BJ (cell line): ENCODE data around the gene IRF6. TPM values are rescaled to one million over a fixed set of nuclear protein-coding genes. Genes with fewer than 3 reads are reported as not detected.

Source experiments
- CTCF ChIA-PET: fragments of 350-600 bp; formaldehyde crosslinking; extraction: SDS; loops from one replicate; lab custom pipeline; 2021; ENCODE audit warnings: antibody characterized with exemption, inconsistent platforms; lab: Yijun Ruan, JAX
- POLR2A ChIA-PET: fragments of 300-600 bp; sonication (Branson Sonifier 250); formaldehyde crosslinking; extraction: SDS; loops from one replicate; lab custom pipeline; 2021; ENCODE audit warnings: antibody characterized with exemption; lab: Charles Lee
- DNase-seq: peaks from one replicate; pipeline ENCODE4 v3.0.0-alpha.2; 2011; ENCODE audit warnings: low read depth
- H3K27me3 ChIP-seq: 2 replicates; pipeline ENCODE4 v1.6.0; 2011; ENCODE audit warnings: low read length; ENCODE audit not compliant: control insufficient read depth, insufficient read depth
- H3K36me3 ChIP-seq: 2 replicates; pipeline ENCODE4 v1.5.1; 2011; ENCODE audit warnings: low read length; ENCODE audit not compliant: control insufficient read depth, insufficient read depth
- H3K4me3 ChIP-seq: 2 replicates; pipeline ENCODE4 v1.5.1; 2011; ENCODE audit warnings: low read depth, mild to moderate bottlenecking, control low read depth, low read length
- CTCF ChIP-seq: IDR thresholded peaks from 2 replicates; pipeline ENCODE4 v1.5.1; 2011; ENCODE audit warnings: low read depth, mild to moderate bottlenecking, control low read depth, inconsistent platforms, low read length, moderate library complexity; ENCODE audit not compliant: insufficient read depth
- polyA plus RNA-seq: library from polyadenylated mRNA; depleted of rRNA; stranded (reverse); fragments of >200 nt; gene quantifications from 2 replicates; pipeline ENCODE4 v1.2.3, GENCODE V29; 2011

Gene IRF6
- polyA plus RNA-seq, 1 experiment = 1.7 TPM

GRCh38 chr1:209823143-209824041 lies 17.4 kb upstream of the IRF6 start:
- Histone ChIP-seq H3K4me3 (no peak overlapping the region), H3K27me3 (no peaks in the 10 kb centered on the region), H3K36me3 (no peaks in the 10 kb centered on the region)
- CTCF ChIA-PET = interaction anchor here (0.6 to 3.6 kb wide), 36 partner anchors 8 to 1317 kb away, joined by 3 to 27 read pairs (median 4); partner anchors contain the start of gene IRF6
- DNase-seq = no peak
- POLR2A ChIA-PET = interaction anchor here (0.6 kb wide), 1 partner anchor 308 kb away, joined by 3 read pairs; no protein-coding TSS in a partner anchor
- TF ChIP-seq CTCF = peak; percentile 78

GRCh38 chr1:209822706-209823105 lies 16.8 kb upstream of the IRF6 start:
- ChIA-PET POLR2A (no interaction called here), CTCF (interaction anchor here (0.6 to 3.6 kb wide), 26 partner anchors 9 to 196 kb away, joined by 3 to 27 read pairs (median 7); partner anchors contain the start of gene IRF6)
- Histone ChIP-seq H3K4me3 (no peak overlapping the region), H3K36me3 (no peaks in the 10 kb centered on the region), H3K27me3 (no peaks in the 10 kb centered on the region)
- DNase-seq = no peak
- TF ChIP-seq CTCF = no peak

- TF ChIP-seq CTCF = no peak
- ChIA-PET POLR2A (no interaction called here), CTCF (interaction anchor here (0.6 to 3.6 kb wide), 6 partner anchors 8 to 172 kb away, joined by 3 to 27 read pairs (median 3); no protein-coding TSS in a partner anchor)
- DNase-seq = no peak
- Histone ChIP-seq H3K27me3 (no peaks in the 10 kb centered on the region), H3K4me3 (no peak overlapping the region), H3K36me3 (no peaks in the 10 kb centered on the region)
Observed at GRCh38 chr1:209820986-209821385, 15.0 kb upstream of the IRF6 start.

GRCh38 chr1:209819058-209819457 lies 13.1 kb upstream of the IRF6 start:
- DNase-seq = no peak
- Histone ChIP-seq H3K27me3 (no peaks in the 10 kb centered on the region), H3K36me3 (no peaks in the 10 kb centered on the region), H3K4me3 (no peak overlapping the region)
- POLR2A ChIA-PET = no interaction called here
- TF ChIP-seq CTCF = no peak
- CTCF ChIA-PET = interaction anchor here (0.6 to 2.6 kb wide), 4 partner anchors 8 to 171 kb away, joined by 3 to 9 read pairs (median 4); partner anchors contain the start of gene UTP25

- H3K4me3 ChIP-seq = no peak overlapping the region
- TF ChIP-seq CTCF = no peak
- ChIA-PET POLR2A (no interaction called here), CTCF (interaction anchor here (2.6 kb wide), 1 partner anchor 10 kb away, joined by 9 read pairs; the partner anchor contains the start of gene UTP25)
- H3K27me3 ChIP-seq = no peaks in the 10 kb centered on the region
- no peak for DNase-seq
- no peaks in the 10 kb centered on the region for H3K36me3 ChIP-seq
Observed at GRCh38 chr1:209817691-209818090, 11.7 kb upstream of the IRF6 start.
